ENCODE measurements around the gene BIRC7.

Gene BIRC7

DNA sequence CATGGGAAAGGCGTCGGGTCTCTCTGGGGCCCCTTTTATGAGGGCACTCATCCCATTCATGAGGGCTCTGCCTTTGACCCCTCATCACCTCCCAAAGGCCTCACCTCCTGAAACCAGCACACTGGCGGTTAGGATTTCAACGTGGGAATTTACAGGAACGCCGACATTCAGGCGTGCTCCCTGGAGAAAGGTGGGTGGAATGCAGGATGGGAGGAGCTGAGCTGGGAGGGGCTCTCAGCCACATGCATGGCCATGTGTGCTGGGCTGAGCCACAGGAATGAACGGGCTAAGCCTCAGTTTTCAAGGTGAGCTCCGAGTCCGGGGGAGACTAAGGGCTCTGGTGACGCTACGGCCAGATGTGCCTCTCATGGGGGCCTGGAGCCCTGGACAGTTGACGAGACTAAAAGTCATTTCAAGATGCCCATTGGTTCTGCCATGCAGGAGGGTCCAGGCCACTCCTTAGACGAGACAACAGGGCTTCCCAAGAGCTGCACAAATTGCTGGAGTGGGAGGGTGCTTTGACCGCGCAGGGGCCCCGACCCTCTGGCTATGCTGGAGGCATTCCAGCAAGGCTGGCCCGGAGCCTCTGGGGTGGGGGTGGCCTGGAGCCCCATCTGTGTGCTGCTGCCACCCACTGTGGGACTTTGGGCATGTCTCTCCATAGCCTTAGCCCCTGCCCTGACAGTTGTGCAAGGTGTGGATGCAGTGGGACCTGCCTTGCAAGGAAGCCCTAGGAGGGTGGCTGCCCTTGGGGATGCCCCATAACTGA lies 33.1 kb downstream of the BIRC7 start:
- no peak for DNase-seq

GRCh38 chr20:63269724-63270123 lies 34.0 kb downstream of the BIRC7 start:
- DNase-seq, result no peak

- DNase-seq, result no peak
Measured at GRCh38 chr20:63270606-63271325, 35.1 kb downstream of the BIRC7 start.

DNA sequence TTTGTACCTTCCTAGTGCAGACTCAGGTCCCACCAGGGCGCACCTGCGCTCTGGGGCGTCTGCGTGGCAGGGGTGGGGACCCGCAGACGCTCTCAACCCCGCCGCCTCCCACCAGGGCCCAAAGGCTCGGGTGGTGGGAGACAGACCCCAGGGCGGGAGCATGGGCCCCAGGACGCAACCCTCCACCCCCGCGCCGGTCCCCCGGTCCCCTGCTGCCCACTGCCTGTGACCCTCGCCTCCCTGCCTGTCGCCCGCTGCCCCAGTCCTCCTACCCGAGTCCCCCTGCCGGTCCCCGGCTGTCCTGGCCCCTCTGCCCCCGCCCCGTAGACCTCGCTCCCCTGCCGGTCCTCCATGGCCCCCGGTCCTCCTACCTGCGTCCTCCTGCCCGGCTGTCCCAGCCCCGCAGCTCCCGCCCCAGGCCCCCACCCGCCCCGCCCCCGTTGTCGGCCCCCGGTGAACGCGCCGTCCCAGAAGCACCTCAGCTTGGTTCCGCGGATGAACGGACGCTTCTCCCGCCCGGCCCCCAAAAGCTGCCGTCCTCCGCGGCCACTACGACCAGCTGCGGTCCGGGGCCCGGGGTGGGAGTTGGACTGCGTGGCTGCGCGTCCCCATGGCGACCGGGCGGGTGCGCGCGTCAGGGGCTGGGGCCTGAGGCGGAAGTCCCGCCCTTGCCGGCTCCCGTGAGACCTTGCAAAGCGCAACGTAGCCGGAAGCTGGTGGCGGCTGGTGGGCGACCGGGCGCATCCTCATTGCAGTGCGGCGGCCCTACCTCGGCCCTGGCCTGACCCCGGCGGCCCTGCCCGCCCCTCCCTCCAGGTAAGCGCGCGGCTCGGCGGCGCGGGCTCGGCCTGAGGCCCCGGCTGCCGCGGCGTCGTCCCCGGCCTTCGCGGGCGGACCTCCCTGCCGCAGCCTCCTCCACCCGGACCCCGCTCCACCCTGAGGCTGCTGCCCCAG lies 36.7 kb downstream of the BIRC7 start, which contains the start of gene ARFGAP1:
ARFGAP1 (plus strand) TSS at position 709 of the 954 bp plus-strand sequence. CDS start 2,768 bp downstream, outside the sequence.
- peak; percentile 94 for DNase-seq

DNA sequence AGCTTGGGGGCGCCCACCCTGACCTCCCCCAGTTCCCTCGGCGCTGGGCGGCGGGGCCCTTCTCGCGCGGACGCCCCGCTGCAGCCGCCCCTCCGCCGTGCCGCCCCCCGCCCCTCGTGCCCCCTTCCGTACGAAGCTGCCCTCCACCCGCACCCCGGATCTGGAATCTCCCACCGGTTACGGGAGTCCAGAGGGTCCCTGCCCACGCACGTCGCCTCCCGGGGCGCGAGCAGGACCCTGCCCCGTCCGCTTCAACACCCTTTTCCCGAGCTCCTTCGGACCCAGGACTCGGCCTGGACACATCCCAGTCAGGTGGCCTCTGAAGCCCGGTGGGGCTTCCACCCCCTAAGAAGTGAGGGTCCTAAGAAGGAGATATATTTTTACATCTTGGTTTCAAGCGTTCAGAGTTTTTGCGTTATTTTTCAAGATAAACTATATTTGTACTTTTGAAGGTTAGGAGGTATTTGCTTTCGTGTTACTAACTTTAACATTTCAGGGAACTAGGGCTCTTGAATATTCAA lies 37.4 kb downstream of the BIRC7 start:
- DNase-seq, result no peak

GRCh38 chr20:63273635-63274380 lies 38.1 kb downstream of the BIRC7 start:
- DNase-seq, result no peak

DNA sequence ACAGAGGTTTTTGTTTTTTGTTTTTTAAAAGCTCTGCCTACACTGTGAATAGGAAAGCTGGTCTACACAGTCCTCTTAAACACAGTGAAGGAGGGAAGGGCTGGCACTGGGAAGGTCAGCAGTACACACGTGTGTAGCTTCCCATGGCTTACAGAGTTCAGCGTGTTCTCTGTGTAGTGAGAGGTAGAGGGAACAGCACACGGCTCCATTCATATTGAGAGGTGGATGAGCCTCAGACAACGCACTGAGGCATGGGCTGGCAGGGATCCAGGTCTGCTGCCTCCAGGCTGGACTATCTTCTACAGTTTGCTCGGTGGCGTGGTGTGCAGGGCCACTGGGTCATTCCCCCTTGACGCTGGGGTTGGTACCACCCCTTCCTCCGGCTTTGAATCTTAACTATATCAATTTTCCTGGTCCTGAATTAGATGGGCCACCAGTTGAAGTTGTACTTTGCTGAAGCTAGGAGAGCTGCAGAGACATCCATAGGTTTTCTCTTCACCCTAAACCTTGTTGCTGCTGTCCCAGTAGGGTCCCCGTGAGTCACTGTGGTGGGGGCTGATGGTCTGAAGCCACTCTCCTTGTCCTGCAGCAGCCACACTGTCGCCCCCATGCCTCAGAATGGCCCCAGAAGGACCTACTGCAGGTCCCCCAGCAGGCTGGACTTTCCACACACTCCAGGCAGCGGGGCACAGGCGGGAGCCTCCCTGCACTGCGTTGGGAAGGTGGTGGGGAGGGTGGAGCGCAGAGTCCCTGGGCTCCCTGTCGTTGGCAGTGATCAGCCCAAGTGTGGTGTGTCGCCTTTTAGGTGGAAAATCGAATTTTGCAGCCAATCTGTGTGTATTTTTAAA lies 38.9 kb downstream of the BIRC7 start:
- no peak for DNase-seq

- DNase-seq, result no peak
Measured at GRCh38 chr20:63275825-63276224, 40.1 kb downstream of the BIRC7 start.

- DNase-seq, result no peak
Measured at GRCh38 chr20:63276956-63277355, 41.3 kb downstream of the BIRC7 start.

- DNase-seq, result no peak
Measured at GRCh38 chr20:63277466-63278272, 42.0 kb downstream of the BIRC7 start.

GRCh38 chr20:63278661-63279060 lies 43.0 kb downstream of the BIRC7 start:
- no peak for DNase-seq

GRCh38 chr20:63279931-63280330 lies 44.2 kb downstream of the BIRC7 start:
- DNase-seq, result no peak

GRCh38 chr20:63280371-63280770 lies 44.7 kb downstream of the BIRC7 start:
- no peak for DNase-seq

GRCh38 chr20:63280929-63281545 lies 45.3 kb downstream of the BIRC7 start:
- DNase-seq, result peak; percentile 28

DNA sequence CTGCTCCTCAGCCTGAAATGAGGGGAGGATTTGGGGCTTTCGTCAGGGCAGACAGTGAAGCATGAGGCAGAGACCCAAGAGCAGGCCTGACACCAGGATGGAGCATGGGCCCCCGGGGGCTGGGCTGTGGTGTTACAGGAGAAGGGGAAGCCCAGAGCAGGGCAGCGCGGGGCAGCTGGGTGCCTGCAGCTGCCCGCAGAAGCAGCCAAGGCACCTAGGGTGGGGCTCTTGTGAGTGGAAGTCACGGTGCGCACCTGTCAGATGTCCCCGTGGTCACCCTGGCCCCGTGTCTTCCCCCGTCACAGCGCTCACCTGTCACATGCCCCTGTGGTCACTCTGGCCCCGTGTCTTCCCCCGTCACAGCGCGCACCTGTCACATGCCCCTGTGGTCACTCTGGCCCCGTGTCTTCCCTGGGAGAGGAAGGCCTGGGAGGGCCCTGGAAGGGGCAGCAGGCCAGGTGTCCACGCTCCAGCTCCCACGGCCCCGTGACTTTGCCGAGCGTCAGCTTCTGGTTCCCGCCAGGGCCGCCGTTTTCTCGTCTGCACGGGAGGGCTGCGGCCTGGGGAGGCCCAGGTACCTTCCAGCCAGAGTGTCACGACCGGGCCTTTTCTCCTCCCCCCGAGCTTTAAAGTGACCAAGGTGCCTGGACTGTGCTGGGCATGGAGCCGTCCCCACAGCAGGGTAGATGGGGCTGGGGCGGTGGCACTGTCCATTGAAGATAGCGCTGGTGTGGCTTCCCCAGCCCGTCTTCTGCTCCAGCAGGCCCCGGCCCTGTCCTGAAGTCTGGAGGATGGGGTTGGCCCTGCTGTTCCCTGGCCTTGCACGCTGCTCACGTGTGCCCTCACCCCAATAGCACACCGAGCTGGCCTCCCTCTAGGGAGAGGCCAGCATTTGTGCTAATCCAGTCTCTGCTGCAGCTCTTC lies 46.3 kb downstream of the BIRC7 start:
- no peak for DNase-seq

DNA sequence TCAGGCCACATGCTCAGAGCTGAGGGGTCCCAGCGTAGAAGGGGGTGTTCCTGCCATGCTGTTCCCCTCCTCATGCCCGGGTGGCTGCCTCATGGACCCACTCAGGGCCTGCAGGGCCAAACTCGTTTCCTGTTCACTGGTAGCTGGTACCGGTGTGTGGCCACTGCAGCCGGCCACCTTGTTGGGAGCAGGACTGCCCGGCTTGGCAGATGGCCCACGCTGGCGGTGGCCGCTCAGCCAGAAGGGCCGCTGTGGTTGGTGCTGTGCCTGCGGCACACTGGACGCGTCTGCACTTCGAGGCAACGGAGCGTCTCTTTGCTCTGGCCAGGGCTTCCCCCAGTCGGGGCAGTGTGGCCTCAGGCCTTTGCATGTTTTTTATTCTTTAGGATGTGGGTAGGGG lies 47.2 kb downstream of the BIRC7 start:
- no peak for DNase-seq

GRCh38 chr20:63283397-63284082 lies 47.8 kb downstream of the BIRC7 start:
- no peak for DNase-seq

DNA sequence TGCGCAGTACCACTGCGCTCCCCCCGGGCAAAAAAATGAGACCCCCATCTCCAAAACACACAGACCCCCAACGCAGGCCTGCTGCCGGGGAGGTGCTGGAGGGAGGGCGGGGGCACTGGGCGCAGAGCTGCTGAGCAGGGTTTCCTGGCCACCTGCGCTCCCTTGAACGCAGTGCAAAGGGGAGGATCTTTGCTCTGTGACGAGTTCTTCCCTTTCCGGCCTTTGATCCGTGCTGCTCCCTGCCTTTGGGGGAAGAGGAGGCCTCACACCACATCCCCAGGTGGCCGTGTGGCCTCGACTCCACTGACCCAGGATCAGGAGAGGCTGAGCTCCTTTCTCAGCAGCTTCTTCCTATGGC lies 48.4 kb downstream of the BIRC7 start:
- no peak for DNase-seq
